GM21619 (cell line): ENCODE data around the gene SURF4.

Source experiments
- ATAC-seq: cut with Tn5 transposase; IDR thresholded peaks from one replicate; pipeline ENCODE4 v1.9.1; 2021; ENCODE audit not compliant: unreplicated experiment

The SURF4 gene

GRCh38 chr9:133353548-133353947, 22.3 kb downstream of the SURF4 start:
- no peak for ATAC-seq

GRCh38 chr9:133352635-133353340, 23.1 kb downstream of the SURF4 start:
- no peak for ATAC-seq

- ATAC-seq: no peak
These were observed 23.8 kb downstream of the SURF4 start for GRCh38 chr9:133351908-133352634.

GRCh38 chr9:133351526-133351907, 24.3 kb downstream of the SURF4 start:
- no peak for ATAC-seq

- ATAC-seq: no peak
These were observed 25.8 kb downstream of the SURF4 start for GRCh38 chr9:133349965-133350616.

- ATAC-seq: no peak
These were observed 26.9 kb downstream of the SURF4 start for GRCh38 chr9:133348718-133349573.

- ATAC-seq: peak; percentile 73
These were observed 27.7 kb downstream of the SURF4 start, which contains the start of the genes MED22 and RPL7A for GRCh38 chr9:133347985-133348717. TSS of gene MED22 (minus strand) at chr9:133348131. CDS start at chr9:133346662, 1,469 bp downstream. TSS of gene RPL7A (plus strand) at chr9:133348218. CDS start at chr9:133348244, 26 bp downstream.

- peak; percentile 15 for ATAC-seq
These were observed 28.3 kb downstream of the SURF4 start for GRCh38 chr9:133347515-133347984.

- no peak for ATAC-seq
These were observed 29.7 kb downstream of the SURF4 start for GRCh38 chr9:133346021-133346785.

GRCh38 chr9:133345596-133345995, 30.3 kb downstream of the SURF4 start:
- ATAC-seq: no peak

GRCh38 chr9:133344979-133345378, 30.9 kb downstream of the SURF4 start:
- no peak for ATAC-seq

- ATAC-seq: no peak
These were observed 31.8 kb downstream of the SURF4 start for GRCh38 chr9:133344071-133344470.

GRCh38 chr9:133342570-133342969, 33.3 kb downstream of the SURF4 start:
- ATAC-seq: no peak

- no peak for ATAC-seq
These were observed 33.8 kb downstream of the SURF4 start for GRCh38 chr9:133342069-133342406.

GRCh38 chr9:133341369-133342068, 34.3 kb downstream of the SURF4 start:
- no peak for ATAC-seq

GRCh38 chr9:133340916-133341315, 34.9 kb downstream of the SURF4 start:
- ATAC-seq: no peak

- no peak for ATAC-seq
These were observed 35.6 kb downstream of the SURF4 start for GRCh38 chr9:133340256-133340655.

- no peak for ATAC-seq
These were observed 36.2 kb downstream of the SURF4 start for GRCh38 chr9:133339641-133340040.
